Measurements from ENCODE around the gene PKNOX2.

DNA sequence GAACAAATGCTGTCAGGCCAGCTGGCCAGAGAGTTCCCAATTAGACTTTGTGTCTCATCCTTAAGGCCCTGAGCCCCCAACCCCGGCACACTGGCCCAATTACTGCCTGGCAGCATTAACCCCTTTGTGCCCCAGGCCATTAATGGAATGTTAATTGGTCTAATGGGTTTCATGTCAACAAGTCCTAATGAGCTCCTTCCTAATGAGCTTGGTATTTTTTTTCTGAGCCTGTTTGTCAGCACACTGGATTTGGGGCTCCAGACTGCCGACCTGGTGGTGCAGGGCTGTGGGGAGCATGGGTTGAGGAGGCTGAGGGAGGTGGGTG, 182.7 kb downstream of the PKNOX2 start:
- TF ChIP-seq, protein P1, sequence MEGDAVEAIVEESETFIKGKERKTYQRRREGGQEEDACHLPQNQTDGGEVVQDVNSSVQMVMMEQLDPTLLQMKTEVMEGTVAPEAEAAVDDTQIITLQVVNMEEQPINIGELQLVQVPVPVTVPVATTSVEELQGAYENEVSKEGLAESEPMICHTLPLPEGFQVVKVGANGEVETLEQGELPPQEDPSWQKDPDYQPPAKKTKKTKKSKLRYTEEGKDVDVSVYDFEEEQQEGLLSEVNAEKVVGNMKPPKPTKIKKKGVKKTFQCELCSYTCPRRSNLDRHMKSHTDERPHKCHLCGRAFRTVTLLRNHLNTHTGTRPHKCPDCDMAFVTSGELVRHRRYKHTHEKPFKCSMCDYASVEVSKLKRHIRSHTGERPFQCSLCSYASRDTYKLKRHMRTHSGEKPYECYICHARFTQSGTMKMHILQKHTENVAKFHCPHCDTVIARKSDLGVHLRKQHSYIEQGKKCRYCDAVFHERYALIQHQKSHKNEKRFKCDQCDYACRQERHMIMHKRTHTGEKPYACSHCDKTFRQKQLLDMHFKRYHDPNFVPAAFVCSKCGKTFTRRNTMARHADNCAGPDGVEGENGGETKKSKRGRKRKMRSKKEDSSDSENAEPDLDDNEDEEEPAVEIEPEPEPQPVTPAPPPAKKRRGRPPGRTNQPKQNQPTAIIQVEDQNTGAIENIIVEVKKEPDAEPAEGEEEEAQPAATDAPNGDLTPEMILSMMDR (IDR thresholded peaks at IDR 0.05 in 2 of 3, conservative IDR thresholded peaks at IDR 0.05 in 1 of 3; ENCODE audit: insufficient read depth in 2 of 3, low read depth in 1 of 3, low read length in 3 of 3), result no peak
- TF ChIP-seq POLR2AphosphoS2 (IDR thresholded peaks at IDR 0.05; ENCODE audit: low read length), result no peak
